HG03442 (cell line): ENCODE data around the gene GCK.
"Not testable (repeated sequence)": the region's sequence is repeated elsewhere in the genome, so short reads cannot be mapped to it uniquely, and the experiment has no call there.

Experiments used
- ATAC-seq: cut with Tn5 transposase; IDR thresholded peaks from one replicate; pipeline ENCODE4 v1.9.1; 2021; ENCODE audit warnings: mild to moderate bottlenecking, moderate library complexity; ENCODE audit not compliant: unreplicated experiment

The GCK gene

DNA sequence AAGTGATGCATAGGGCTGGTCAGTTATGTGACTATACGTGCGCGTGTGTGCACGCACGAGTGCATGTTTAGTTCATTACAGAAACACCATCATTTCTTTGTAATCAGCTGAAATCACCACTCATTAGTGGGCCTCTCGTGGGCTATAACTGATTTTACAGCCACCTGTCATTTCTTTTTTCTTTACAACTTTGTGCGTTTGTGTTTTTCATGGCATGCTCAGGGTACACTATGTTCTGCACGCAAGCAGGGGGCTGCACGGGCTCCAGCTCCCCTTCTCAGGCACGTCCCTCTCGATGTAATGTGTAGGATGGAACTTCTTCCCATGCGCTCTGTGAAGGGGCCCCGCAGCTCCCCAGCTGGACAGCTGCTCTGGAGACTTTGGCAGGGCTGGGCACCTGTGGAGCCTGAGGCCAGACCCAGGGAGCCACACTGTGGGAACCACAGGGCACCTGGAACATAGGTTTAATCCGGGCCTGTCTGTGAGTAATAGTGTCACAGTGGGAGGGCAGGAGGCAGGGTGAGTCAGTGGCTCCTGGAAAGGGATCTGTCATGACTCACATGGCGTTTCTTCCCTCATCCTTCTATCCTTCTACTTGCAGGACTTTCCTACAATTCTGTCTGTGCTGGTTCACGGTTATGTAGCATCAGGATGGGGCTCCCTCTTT is 4.9 kb downstream of the GCK start:
- no peak for ATAC-seq

- ATAC-seq = no peak
These were observed 5.9 kb downstream of the GCK start for GRCh38 chr7:44183386-44183785.

- ATAC-seq = no peak
These were observed 6.4 kb downstream of the GCK start for GRCh38 chr7:44182827-44183226.

GRCh38 chr7:44180631-44181030 is 8.6 kb downstream of the GCK start:
- no peak for ATAC-seq

DNA sequence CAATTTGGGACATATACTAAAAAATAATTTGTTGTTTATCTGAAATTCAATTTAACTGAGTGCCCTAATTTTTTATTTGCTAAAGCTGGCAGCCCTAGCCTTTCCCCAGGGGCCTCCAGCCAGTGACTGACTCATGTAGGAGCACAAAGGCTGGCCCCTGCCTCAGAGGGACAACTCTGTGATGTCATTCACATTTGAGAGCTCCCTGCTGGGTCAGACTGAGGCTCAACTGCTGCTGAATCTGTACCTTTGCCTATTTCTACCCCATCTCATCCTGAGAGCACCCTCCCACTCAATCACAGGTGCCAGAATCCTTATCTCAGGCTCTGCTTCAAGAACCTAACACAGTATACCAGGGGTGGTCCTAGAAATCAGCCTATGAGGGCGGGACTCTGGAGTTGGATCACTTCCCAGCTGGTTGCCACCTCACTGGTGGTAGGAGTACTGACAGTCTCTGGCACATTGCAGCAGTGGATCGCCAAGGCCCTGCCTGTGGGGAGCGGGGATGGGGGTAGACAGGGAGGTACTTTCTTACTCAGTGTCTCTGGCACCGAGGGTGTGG is 11.6 kb downstream of the GCK start:
- no peak for ATAC-seq

GRCh38 chr7:44176486-44176885 is 12.8 kb downstream of the GCK start:
- ATAC-seq = no peak

GRCh38 chr7:44175730-44176129 is 13.5 kb downstream of the GCK start:
- no peak for ATAC-seq

DNA sequence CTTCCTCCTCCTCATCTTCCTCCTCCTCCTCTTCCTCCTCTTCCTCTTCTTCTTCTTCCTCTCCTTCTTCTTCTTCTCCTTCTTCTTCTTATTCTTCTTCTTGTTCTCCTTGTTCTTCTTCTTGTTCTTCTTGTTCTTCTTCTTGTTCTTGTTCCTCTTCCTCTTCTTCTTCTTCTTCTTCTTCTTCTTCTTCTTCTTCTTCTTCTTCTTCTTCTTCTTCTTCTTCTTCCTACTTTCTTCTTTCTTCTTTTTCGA is 14.6 kb downstream of the GCK start:
- ATAC-seq = not testable (repeated sequence)

DNA sequence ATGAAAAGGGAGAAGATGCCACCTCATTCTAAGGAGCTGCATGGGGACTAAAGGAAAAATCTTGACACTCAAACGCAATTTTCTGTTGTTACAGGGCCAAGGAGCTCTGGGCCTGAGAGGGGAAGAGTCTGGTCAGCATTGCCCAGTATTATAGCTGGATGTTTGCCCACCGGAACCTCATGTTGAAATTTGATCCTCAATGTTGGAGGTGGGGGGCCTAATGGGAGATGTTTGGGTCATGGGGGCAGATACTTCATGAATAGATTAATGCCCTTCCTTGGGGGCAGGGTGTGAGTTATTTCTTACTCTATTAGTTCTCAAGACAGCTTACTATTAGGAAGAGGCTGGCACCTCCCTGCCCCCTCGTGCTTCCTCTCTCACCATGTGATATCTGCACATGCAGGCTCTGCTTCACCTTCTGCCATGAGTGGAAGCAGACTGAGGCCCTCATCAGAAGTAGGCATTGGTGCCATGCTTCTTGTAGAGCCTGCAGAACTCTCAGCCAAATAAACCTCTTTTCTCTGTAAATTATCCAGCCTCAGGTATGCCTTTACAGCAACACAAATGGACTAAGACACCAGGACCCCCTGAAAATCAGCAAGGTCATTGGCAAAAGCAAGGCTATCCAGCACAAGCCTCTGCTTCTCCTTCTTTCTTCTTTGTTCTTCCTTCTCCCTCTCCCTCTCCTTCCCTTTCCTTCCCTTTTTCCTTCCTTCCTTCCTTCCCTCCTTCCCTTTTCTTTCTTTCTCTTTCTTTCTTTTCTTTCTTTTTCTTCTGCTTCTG is 15.1 kb downstream of the GCK start:
- no peak for ATAC-seq

GRCh38 chr7:44172803-44173424 is 16.3 kb downstream of the GCK start:
- no peak for ATAC-seq

DNA sequence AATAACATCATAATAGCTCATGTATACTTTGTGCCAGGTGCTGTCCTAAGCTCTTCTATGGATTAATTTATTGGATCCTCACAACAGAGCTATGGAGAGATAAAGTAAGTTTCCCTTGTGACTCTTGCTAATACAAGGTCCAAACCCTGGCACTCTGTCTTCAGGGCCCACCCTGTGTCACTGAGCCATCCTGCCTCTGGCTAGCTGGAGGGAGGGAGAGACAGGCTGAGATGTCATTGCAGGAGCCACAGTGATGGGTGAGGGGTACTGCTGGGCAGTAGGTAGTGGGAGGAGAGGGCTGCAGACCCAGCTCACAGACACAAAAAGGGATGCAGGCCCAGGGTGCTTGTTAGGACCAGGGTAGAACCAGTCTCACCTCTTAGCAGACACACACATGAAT is 16.9 kb downstream of the GCK start:
- no peak for ATAC-seq

- ATAC-seq = not testable (repeated sequence)
These were observed 17.3 kb downstream of the GCK start for GRCh38 chr7:44171901-44172300.

DNA sequence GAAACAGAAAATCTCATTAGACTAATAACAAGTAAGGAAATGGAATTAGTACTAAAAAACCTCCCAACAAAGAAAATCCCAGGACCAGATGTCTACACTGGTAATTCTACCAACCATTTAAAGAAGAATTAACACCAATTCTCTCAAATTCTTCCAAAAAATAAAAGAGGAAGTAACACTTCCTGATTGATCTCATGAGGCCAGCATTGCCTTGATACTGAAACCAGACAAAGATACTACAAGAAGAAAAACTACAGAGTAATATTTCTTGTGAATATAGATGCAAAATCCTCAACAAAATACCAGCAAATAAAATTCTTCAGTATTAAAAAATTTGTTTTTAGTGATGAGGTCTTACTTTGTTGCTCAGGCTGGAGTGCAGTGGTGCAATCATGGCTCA is 21.3 kb downstream of the GCK start:
- ATAC-seq = no peak

GRCh38 chr7:44163591-44163990 is 25.6 kb downstream of the GCK start:
- ATAC-seq = no peak

DNA sequence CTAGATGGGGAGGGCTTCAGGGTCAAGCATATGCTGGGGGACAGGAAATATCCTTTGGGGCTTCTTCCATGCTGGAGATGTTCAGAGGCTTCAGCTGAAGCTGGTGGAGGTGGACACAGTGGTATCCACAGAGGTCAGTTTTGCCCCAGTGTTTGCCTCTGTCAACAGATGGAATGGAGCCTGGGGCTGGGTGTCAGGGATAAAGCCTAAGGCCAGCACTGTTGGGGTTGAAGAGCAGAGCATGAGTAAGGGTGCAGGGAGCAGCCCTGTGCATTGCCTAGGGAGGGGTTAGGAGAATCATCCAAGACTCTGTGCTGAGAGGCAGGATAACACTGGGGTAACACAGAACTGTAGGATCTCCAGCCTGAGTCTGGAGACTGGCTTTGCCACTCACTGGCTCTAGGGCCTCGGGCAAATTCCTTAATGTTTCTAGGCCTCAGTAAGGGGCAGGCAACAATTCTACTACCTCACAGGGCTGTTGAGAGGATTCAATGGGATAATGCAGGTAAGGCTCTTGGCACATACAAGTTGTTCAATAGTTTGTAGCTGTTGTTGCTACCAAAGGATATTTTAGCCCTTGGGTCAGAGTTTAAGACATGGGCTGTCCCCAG is 26.3 kb downstream of the GCK start:
- no peak for ATAC-seq

DNA sequence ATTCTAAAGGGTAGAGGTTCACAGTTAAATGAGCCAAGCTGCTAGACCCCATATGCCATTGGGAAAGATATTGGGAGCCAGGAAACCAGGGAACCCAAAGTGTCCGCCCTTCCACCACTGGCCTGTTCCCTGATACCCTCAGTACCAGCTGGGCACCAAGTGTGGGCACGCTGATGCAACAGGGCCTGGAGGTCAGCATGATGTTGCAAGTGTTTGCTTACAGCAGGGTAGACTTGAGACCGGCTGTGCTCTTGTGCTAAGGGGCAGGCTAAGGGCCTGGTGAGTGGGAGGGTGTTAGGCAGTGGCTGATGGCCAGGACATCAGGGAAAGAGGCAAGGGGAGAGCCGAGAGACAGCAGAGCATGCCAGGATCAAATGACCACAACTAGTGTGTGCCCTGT is 27.1 kb downstream of the GCK start:
- no peak for ATAC-seq

- no peak for ATAC-seq
These were observed 27.9 kb downstream of the GCK start for GRCh38 chr7:44161371-44161770.

GRCh38 chr7:44159824-44160630 is 29.2 kb downstream of the GCK start:
- no peak for ATAC-seq

DNA sequence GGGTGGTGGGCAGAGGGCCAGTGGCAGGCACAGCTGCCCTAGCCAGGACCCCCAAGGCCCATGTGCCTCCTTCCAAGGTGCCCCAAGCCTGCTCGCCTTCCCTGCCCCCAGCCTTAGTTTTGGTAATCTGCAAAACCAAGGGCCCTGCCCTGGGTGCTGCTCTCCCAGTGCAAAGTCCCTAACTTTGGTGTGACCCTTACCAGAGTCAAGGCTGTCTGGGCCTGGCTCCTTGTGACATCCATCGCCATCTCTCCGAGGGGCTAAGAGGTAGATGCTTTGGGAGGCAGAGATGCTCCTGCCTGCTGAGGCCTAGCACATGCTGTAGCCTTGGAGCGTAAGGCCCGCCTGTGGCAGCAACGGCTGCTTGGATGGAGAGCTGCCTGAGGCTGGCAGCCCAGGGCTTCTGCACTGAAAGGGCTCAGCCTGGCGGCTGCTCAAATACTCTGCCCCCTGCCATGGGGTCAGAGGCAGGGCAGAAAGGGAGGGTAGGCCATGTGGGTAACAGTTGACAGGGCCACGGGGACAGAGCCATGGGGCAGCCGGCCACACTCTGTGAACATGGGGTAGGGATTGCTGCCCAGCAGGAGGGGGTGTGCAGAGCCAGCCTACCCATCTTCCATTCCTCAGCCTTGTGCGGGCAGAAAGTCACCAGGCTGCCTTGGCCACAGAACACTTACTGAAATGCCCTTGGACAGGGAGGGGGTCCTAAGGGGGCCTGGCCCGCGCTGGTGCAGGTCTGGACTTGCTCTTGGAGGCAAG is 30.2 kb downstream of the GCK start:
- no peak for ATAC-seq
